Suprapubic skin (tissue), 4 donors: ENCODE results near the gene VSIR.

Experiments
- CTCF ChIP-seq, 2 donors: fragments of 200-600 bp in 1 of 2; fragments of 450-650 bp in 1 of 2; sonication (generic) in 1 of 2; IDR thresholded peaks; one replicate each; pipeline ENCODE4 v1.5.1; 2016 to 2019; ENCODE audit warnings: antibody characterized with exemption in 2 of 2, mild to moderate bottlenecking in 1 of 2, moderate library complexity in 1 of 2
- POLR2A ChIP-seq, 2 donors: fragments of 450-650 bp; IDR thresholded peaks; one replicate each; pipeline ENCODE4 v1.6.1; 2017; ENCODE audit warnings: antibody characterized with exemption in 2 of 2, mild to moderate bottlenecking in 2 of 2, moderate library complexity in 2 of 2
- POLR2AphosphoS5 ChIP-seq, 3 donors: sonication (generic); formaldehyde crosslinking; IDR thresholded peaks; one replicate each; pipeline ENCODE4 v1.6.1; 2017; ENCODE audit warnings: antibody characterized with exemption in 3 of 3

- TF ChIP-seq CTCF (IDR thresholded peaks at IDR 0.05) (no peak), POLR2AphosphoS5 (IDR thresholded peaks at IDR 0.05) (no peak), POLR2A (IDR thresholded peaks at IDR 0.05) (no peak)
Observed at GRCh38 chr10:71703577-71703976, 69.7 kb downstream of the VSIR start.
